Choroid plexus epithelial cell (primary cell): ENCODE data around the gene FICD.

Experiments used
- DNase-seq: peaks from one replicate; pipeline ENCODE4 v3.0.0-alpha.2; 2010; ENCODE audit warnings: low read depth
- H3K4me3 ChIP-seq: 2 replicates; pipeline ENCODE4 v1.5.1; 2011; ENCODE audit warnings: low read depth, mild to moderate bottlenecking, control low read depth, low read length, moderate library complexity
- TF ChIP-seq, protein P1 (sequence below): conservative IDR thresholded peaks from 2 replicates; pipeline ENCODE4 v1.5.1; 2011; ENCODE audit warnings: low read depth, mild to moderate bottlenecking, control low read depth, inconsistent platforms, low read length, moderate library complexity

Gene FICD

DNA sequence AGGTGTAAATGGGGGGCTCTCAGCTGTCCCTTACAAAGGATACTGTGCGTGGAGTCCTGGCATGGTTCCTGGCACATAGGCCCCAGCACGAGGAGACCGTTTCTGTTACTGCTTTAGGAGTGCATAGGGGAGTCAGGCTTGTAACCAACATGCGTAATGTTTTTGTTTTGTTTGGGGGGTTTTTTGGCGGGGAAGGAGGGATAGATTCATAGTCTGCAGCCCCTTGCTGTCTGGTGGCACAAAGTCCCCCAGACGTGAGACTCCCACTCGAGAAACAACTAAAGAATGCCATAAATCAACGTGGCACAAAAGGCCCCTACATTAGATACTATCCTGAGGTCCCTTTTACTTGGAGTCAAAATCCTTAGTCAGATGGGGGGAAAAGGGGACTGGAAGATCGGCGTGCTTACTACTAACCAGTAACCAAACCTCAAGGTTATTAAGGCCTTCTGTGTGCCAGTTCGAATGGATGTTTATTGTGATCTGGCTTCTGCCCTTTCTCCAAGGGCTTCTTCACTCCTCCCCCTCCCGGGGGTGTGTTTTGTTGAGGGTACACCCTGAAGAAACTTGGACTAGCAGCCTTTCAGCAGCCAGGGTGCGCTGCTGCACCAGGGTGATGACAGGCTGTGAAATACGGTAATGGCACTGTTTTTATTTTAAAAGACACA is 48.2 kb downstream of the FICD start:
- TF ChIP-seq, protein P1, sequence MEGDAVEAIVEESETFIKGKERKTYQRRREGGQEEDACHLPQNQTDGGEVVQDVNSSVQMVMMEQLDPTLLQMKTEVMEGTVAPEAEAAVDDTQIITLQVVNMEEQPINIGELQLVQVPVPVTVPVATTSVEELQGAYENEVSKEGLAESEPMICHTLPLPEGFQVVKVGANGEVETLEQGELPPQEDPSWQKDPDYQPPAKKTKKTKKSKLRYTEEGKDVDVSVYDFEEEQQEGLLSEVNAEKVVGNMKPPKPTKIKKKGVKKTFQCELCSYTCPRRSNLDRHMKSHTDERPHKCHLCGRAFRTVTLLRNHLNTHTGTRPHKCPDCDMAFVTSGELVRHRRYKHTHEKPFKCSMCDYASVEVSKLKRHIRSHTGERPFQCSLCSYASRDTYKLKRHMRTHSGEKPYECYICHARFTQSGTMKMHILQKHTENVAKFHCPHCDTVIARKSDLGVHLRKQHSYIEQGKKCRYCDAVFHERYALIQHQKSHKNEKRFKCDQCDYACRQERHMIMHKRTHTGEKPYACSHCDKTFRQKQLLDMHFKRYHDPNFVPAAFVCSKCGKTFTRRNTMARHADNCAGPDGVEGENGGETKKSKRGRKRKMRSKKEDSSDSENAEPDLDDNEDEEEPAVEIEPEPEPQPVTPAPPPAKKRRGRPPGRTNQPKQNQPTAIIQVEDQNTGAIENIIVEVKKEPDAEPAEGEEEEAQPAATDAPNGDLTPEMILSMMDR: peak; percentile 99
- DNase-seq: peak; percentile 94
- peak overlapping the region; percentile 81 for H3K4me3 ChIP-seq

DNA sequence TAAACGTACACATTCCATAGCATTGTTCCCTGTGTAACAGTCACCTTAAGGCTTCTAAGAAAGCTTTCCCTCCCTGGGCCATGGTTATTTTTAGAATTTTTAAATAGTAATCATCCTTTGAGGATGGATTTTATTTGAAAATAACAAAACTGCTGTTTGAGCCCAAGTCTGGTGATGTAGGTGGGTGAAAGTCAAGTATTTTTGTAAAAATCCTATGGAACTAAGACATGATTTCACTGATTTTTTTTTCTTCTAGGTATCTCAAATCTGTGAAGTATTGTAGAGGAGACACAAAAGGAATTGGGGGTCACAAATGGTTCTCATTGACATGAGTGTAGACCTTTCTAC is 48.7 kb downstream of the FICD start:
- no peak for DNase-seq
- peak overlapping the region; percentile 81 for H3K4me3 ChIP-seq
- TF ChIP-seq, protein P1: no peak

DNA sequence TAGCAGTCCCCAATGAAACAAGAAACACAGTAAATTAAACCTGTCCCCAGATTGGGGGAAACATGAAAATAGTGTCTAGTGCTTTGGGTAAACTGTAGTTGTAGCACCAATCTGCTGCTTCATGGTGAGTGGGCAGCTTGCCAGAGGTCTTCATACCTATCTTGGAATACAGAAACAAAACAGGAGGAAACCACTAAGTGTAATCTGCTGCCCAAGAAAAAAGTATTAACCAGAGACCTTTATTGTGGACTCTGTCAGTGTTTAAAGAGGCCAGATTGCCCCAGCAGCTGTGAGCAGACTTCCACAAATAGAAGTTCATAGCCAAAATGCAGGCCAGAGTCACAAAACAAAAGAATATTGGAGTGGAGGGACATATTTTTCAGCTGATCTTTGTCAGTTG is 49.6 kb downstream of the FICD start:
- no peak overlapping the region for H3K4me3 ChIP-seq
- DNase-seq: peak; percentile 23

DNA sequence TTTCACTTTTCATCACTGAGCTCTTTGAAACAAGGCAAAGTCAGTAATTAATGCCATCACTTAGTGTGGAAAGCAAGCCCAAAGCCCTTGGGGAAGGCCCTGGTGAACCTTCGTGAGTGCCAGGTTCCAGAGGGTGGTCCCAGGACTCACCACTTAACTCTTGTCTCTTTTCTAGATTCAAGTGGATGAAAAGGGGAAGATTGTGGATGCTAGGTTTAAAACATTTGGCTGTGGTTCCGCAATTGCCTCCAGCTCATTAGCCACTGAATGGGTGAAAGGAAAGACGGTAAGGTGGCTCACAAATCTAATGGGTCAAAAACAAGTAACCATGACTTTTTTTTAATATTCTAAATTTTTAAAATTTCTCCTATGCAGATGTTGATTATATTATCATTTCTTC is 50.1 kb downstream of the FICD start:
- no peak for DNase-seq
- no peak overlapping the region for H3K4me3 ChIP-seq
- TF ChIP-seq, protein P1: no peak

More for the DNA sequence above, 49.6 kb downstream of the FICD start:
- TF ChIP-seq, protein P1: no peak

DNA sequence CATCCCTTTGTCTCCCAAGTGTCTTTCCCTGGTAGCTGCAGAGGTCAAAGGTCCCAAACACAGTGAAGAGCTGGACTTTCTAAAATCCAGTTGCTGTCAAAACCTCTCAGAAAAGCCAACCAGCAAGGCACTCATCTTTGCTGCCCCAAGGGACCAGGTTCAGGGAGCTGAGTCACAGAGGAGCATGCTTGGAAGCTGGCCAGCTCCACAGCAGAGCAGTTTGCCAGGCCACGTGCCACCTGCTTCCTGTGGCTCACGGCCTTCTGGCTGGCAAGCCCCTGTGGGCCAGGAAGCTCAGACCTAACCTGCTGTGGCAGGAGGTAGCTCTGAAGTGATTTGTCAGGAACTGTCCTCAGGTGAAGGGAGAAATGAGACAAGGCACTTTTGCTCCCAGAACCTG is 50.9 kb downstream of the FICD start:
- peak; percentile 76 for DNase-seq
- TF ChIP-seq, protein P1: no peak
- H3K4me3 ChIP-seq: no peak overlapping the region

DNA sequence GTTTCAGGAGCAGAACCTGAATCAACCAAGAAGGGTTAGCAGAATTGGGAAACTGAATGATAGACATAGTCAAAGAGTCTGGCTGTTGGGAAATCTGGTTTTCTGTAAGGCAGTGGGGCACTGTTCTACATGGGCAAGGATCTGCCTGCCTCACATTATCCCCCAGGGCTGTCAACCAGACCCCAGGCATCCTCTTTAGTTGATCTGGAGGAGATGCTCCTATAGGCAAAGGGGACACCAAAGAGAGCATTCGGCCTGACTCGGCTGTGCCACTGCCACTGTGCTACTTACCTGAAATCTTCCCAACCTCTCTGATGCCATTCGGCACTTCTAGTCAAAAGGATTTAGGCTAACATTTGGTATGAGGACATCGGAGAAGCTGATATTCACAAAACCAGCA is 51.4 kb downstream of the FICD start:
- no peak for DNase-seq
- H3K4me3 ChIP-seq: no peak overlapping the region
- TF ChIP-seq, protein P1: no peak

DNA sequence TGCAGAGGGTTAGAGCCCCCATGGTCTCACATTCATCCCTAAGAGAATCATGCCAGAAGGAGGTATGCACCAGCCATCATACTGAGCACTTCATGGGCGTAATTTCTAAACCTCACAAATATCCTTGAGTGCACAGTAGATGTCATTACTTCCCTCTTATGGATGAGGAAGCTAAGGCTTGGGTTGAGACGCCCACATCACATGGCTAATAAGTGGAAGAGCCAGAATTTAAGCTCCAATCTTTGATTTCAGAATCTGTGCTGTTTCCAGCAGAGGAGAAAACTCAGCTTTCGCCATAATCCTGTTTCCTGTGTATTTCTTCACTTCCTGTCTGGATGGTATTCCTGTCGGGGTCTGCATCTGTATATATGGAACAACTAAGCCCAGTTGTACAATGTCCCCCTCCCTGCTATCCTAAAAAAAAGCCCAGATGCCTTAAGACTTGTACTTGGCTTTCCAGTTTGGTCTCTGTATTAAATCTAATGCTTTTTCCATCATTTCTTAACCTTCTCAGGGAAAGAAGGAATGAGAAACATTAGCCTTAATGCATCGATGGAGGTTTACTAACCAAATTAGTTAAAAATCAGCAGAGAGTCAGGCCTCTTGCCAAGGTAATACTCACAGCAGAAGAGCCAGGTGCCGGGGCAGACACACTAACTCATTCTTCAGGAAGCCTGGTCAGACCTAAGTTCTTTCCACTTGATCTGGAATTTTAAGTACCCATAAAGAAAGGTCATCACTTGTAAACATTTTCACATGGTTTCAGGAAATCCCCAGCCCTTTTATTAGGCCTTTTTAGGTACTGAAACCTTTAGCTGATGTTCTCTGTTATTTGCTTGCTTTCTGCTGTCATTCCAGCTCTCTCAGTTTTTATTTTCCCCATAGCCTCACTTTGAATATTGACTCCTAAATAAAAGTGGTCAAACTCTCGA is 52.6 kb downstream of the FICD start:
- TF ChIP-seq, protein P1: no peak
- no peak overlapping the region for H3K4me3 ChIP-seq
- DNase-seq: peak; percentile 19
